GM19328 (cell line): ENCODE data around the gene CCDC152.

Experiments
- ATAC-seq: cut with Tn5 transposase; IDR thresholded peaks from one replicate; pipeline ENCODE4 v1.9.1; 2021; ENCODE audit warnings: mild to moderate bottlenecking, moderate library complexity; ENCODE audit not compliant: unreplicated experiment

Gene CCDC152

DNA sequence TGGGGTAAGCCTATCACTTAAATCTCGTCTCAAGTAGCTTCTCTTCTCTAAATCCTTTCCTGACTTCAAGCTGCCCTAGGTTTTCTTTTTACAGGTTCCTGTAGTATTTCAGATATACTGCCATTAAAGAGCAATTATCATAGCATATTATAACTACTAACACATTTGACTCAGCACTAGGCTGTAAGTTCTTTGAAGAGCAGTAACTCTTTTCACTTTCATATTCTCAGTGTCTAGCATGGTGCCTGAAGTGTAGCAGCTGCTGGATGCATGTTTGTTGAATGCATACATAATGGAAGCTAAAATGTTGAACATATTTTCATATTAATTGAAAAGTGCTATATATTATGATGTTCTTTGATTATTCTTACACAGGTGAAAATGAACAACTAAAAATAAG, 22.5 kb downstream of the CCDC152 start:
- ATAC-seq = no peak

DNA sequence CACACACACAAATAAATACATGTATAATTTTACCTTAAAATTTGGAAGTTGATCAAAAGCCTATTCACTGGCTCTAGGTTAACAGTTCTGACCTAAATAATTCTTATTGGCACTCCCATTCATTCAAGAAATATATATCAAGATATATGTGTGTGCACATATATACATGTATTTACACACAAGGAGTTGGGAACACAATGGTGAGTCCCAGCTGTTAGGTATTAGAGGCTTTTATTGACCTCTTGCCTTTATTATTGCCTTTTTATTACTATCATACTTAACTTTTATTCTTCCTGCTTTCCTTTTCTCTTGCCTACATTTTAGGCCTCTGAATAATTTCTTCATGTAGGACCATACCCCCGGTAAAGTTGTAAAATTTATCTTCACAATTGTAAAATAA, 25.0 kb downstream of the CCDC152 start:
- no peak for ATAC-seq

DNA sequence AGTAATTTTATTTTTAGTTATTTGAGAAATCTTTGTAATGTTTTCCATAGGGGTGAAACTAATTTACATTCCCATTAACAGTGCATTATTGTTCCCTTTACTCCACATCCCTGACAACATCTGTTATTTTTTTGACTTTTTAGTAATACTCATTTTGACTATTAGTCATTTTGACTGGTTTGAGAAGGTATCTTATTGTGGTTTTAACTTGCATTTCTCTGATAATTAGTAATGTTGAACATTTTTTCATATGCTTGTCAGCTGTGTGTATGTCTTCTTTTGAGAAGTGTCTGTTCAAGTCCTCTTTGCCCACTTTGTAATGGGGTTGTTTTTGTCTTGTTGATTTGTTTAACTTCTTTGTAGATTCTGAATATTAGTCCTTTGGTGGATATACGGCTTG, 27.5 kb downstream of the CCDC152 start:
- no peak for ATAC-seq

DNA sequence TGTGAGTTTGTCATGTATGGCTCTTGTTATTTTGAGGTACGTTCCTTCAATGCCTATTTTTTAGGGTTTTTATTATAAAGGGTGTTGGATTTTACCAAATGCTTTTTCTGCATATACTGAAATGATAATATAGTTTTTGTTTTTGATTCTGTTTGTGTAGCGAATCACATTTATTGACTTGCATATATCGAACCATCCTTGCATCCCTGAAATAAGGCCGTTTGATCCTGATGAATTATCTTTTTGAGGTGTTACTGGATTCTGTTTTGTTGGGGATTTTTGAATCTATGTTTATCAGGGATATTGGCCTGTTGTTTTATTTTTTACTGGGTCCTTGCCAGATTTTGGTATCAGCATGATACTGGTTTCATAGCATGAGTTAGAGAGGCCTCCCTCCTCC, 29.1 kb downstream of the CCDC152 start:
- no peak for ATAC-seq

DNA sequence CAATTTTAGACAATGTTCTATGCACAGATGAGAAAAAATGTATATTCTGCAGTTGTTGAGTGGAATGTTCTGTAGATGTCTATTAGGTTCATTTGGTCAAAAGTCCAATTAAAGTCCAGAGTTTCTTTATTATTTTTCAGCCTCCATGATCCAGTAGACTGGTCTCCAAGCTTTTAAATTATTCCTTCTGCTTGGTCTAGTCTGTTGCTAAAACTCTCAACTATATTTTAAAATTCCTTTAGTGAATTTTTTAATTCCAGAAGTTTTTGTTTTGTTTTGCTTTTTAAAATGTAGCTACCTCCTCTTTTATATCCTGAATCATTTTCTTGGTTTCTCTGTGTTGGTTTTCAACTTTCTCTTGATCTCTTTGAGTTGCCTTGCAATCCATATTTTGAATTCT, 30.5 kb downstream of the CCDC152 start:
- no peak for ATAC-seq

DNA sequence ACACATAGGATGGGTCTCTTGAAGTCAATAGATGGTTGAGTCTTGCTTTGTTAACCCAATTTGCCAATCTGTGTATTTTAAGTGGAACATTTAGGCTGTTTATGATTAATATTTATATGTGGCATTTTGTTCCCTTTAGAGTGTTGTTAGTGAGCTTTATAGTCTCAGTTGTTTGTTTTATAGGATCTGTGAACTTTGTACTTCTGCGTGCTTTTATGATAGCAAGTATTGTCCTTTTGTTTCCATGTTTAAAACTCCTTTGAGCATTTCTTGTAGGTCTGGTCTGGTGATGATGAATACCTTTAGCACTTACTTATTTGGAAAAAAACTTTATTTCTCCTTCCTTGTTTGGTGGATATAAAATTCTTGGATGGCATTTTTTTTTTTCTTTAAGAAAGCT, 31.2 kb downstream of the CCDC152 start:
- no peak for ATAC-seq

DNA sequence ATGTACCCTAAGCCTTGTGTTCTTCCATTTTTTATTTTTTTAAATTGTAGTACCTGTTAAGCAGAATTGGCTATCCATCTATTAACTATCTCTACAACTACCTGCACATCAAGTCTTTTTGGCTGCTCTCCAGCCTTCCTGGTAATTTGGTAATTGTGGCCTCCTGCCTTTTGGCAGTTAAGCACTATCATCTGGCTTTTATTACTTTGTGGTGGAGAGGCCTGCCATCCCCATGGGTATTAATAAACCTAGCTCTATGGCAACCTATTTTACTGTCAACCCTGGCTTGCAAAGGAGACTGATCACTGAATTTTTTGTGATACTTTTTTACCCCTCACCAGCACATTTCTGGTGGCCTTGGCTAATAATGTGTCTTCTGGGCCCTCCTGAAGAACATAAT, 34.5 kb downstream of the CCDC152 start:
- no peak for ATAC-seq

DNA sequence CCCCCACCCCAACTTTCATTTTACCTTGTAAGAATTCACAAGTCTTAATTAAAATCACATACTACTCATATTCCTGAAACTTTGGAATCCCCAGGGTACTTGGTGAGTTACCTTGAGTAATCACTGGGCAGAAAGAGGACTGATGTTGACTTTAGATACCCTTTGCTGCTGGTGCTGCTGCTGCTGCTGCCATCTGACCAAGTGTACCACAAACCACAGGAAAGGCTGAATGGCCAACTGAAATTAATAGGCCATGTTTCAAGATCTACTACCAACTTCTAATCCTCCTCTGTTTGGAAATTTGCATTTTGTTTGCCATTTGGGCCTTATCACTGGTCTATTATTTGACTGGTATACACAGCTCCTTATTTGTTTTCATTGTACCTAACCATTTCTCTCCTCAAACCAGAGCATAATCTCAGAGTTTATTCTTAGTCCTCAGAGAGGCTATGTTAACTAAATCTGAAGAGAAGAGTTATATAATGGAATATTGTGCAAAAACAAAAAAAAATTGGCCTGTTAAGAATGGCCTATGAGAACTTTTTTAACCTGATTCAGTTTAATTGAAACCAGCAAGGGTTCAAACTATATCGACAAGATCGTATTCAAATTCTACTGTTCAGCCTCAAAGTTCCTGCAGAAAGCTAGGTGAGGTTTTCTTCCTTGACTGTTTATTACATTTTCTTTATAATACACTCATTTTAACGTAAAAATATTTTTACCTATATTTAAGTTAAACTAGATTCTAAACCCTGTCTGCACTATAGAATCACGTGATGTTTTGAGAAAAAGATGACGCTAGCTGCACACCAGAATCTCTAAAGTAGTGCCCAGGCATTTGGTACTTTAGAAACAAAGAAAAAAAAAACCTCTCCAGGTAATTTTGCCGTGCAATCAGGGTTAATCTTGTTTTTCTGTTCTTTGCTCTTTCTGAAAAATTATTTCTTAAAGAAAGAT, 41.9 kb downstream of the CCDC152 start:
- no peak for ATAC-seq

DNA sequence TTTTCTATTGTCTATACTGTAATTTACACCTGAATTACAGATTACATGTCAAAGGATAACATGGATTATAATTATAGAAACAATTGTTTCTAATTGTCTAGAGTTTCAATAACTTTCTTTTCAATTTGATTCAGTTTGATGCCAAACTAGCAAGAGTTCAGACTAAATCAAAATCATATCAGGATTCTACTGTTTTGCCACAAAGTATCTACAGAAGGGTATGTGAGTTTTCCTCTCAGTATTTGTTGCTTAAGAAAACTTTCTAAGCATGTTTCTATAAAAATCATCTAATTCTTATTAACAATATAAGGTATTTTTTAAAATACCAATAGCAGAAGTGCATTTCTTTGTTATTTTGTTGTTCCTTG, 42.6 kb downstream of the CCDC152 start:
- no peak for ATAC-seq

DNA sequence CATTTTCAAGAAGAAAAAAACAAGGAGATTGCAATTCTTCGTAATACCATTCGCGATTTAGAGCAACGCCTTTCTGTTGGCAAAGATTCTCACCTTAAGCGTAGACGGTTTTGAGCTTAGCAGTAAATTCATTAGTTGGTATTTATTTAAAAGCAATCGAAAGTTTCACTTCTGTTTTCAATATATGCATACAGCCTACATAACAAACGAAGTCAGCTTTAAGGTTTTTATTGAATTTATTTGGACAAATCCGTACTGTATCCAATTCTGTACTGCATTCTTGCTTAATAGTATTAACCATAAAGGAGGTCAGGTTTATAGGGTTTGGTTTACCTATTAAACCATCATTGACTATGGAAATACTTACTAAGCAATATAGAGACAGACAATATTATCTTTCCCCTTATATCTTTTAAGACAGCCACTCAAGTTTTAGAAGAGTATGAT, 43.1 kb downstream of the CCDC152 start:
- no peak for ATAC-seq

DNA sequence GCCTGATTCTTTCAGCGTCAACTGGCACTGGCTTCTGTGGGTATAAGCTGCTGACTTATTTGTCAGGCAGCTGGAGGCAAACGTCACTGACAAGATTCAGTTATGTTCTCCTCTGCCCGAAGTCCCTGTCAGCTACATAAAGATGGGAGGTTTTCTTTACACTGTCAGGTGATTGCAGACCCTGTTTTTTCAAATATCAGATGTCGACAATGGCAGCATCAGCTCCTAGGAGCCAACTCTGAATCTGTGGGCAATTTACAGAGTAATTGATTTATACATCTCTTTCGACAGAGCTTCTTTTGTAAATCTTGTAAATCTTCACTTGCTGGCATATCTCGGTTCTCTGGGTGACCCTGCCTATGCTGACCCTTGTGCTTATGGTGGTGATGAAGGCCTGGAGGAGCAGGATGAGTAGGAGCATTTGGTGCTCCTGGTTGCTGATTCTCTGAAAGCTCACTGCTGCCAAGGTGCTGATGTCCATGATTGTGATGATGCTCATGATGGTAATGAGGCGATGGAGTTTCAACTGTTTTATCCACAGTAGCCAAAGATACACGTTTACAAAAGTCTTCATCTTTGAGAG, 44.2 kb downstream of the CCDC152 start:
- no peak for ATAC-seq

DNA sequence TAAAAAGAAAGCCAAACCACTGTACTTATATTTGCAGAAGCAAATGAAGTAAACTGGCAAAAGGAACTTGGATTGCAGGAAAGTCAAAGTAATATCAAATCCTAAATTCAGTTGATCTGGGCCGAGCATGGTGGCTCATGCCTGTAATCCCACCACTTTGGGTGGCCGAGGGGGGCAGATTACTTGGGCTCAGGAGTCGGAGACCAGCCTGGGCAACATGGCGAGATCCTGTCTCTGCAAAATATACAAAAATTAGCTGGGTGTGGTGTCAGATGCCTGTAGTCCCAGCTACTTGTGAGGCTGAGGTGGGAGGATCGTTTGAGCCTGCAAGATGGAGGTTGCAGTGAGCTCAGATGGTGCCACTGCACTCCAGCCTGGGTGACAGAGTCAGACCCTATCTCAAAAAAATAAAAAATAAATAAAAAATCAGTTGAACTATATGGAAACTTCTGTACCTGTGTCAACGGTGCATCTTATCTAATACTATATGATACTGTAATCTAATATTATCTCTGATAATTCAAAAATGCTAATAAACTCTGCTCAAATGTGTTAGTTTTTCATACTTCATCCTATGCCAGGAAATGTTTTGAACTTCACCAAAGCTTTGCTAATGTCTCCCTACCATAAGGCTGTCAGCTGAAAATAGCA, 45.0 kb downstream of the CCDC152 start:
- ATAC-seq = no peak

DNA sequence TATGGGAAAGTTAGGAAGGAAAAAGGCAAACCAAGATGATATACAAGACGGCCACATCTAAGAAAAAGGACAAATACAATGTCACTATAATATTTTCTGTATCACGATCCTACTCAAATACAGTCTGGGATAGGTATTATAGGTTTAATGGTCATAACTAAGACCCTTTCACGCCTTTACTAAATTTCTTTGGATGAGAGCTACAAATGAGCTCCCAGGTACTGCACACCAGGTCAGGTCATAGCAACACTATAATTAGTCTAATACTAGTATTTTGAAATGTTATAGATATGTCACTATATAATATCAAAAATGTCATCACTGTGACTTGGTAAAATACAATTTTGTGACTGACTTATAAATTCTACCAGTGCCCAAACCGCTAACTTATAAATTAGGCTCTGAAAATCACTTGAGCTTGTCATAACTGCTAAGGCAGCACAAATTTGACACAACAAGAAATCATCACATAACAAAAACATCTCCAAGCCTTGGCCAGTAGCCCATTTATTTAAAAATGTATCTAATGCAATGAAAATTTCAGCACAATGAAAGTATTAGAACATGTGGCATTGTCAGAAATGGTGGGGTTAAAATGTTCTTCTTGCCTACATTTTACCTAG, 48.2 kb downstream of the CCDC152 start:
- ATAC-seq = no peak

DNA sequence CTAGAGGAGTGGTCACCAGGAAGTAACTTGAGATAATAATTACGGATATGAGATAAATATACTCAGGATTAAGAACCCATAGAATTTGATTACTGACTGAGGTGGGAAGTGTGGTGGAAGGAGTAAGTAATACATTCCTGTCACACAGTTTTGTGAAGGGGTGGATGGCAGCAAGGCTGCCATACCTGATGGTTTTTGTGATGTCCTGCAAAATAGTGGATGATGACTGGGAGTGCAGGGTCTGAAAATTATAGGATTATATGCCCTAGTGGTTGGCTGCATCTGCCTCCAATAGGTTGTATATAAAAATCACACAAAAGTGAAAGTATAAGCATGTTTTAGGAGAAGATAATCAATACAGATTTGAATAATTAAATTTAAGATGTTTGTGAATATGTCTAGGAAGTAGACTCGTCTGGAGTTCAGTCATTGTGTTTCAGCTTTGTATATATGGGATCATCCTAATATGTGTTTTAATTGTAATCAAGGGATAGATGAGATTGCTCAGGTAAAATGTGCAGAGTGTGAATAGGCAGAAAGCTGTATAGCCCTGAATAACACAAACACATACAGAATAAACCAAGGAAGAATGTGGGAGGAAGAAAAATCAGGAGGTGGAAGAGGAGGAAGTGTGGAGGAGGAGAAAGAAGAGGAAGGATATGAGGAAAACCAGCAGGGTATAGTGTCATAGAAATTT, 49.5 kb downstream of the CCDC152 start:
- ATAC-seq = no peak

DNA sequence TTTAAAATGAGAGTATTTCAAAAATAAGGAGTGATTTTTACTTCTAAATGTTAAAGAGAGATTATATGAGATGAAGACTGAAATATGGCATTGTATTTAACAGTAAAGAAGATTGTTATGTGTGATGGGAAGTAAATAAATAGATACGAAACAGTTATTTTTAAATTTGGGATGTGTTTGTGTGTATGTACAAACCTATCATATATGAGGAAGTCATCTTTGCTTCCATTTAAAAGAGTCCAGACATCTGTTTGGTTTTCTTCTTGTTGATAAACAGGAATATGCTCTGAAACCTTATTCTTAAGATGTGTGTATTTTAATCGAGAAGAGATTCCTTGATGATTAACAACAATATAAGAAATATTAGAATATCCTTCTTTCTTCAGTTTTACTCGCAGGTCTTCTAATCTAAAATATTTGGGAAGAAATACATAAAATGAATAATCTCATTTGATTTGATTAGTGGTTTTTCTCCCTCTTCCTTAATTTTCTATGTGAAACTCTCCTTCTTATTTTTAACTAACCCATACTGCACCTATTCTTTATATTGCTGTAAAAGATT, 50.2 kb downstream of the CCDC152 start:
- no peak for ATAC-seq

DNA sequence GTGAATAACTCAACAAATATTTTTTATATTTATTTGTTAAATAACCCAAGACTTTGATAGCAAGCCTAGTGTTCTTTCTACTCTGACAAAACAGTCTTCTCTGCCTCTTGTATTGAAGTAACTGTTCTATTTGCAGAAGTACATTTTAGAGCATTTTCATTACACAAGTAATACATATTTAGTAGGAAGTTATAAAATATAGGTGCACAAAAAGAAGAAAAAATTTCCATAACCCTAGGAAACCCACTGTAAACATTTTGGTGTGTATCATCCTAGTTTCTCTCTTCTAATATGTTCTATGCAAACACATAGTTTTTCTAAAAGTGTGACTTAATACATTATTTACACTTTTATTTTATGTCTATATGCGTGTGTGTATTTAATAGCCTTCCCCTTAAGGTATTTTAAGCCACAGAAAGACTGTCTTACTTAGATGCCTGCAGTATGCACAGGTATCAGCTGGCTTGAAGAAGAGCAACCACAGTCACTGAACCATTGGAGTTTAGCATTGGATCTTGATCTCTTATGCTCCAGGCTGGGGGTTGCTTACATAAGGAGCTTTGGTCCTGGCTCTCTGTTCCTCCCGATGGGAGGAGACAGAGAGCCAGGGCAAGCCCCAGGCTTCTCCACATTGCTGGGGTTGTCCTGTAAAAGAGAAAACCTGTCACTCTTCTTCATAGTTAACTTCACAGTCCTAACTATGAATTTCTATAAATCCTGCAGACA, 51.3 kb downstream of the CCDC152 start:
- no peak for ATAC-seq

DNA sequence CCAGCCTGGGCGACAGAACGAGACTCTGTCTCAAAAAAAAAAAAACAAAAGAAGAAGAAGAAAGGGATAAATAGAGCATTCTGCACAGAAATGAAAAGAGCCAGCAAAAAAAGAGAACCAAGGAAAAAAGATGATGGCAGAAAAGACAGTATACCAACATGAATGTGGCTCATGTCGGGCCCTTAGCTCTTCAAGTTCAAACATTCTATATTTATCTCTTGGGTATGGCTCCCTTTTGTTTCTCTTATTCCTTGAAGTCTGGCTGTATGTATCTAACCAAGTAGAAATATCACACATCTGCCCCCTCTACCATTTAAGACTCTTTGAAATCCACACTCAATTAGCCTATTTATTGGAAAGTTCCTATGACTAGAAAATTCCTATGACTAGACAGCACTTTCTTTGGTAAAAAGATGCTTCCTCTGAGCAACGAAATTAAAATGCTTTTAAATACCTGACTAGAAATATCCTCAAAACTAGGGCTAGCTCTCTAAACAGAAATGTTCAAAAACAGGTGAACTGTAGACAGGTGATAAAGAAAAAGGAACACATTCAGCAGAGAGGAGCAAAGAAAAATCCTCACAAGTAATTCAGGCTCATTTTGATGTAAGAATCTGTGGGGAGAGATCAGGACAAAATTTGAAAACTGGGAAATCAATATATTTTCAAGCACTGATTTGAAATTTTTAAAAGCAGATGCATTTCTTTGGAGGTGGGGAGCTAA, 52.4 kb downstream of the CCDC152 start:
- ATAC-seq = no peak

DNA sequence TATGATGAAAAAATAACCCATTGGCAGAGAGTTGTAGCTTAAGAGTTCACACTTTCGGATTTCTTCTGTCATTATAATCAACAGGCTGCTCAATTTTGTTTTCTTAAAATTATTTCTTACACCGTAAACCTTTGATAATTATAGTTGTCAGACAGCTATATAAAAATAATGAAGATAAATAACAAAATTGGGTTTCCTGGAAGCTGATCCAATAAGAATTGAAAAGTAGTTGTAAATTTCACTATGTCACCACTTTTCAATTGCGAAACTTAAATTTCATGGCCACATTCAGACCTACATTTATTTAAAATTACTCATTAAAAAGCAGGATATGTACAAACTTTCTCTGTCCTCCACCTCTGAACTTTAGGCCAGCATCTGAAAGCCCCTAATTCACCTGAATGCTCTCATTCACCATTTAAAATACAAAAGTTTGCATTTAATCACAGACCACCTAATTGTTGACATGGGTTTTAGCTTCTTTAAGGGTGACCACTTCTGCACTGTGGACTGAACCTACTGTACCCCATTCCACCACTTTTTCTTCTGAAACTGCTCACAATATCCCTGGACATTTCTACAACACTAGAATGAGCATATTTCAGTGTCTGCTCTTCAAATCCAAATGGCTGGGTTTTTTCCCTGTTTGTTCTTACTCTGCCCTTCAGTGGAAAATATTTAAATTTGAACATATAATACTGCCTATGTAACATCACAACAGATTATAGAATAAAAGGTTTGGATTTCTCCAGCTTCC, 54.4 kb downstream of the CCDC152 start:
- ATAC-seq = no peak
